WTC11 (cell line): ENCODE data around the gene ZNF362. TPM values are rescaled to one million over a fixed set of nuclear protein-coding genes. Genes with fewer than 3 reads are reported as not detected.

Experiments
- ATAC-seq: fragments of 200-7000 bp; cut with Tn5 transposase; 2 replicates; pipeline ENCODE4 v1.10.0; 2021; ENCODE audit warnings: mild to moderate bottlenecking, moderate library complexity
- CTCF ChIA-PET: fragments of 300-600 bp; sonication (Branson Sonifier 250); formaldehyde crosslinking; loops from one replicate; lab custom pipeline; 2021; ENCODE audit warnings: antibody characterized with exemption; lab: Charles Lee
- POLR2A ChIA-PET: fragments of 350-600 bp; sonication (Branson Sonifier 250); formaldehyde crosslinking; loops from one replicate; lab custom pipeline; 2021; ENCODE audit warnings: antibody characterized with exemption; lab: Charles Lee
- DNase-seq: peaks from one replicate; pipeline ENCODE4 v3.0.0; 2021; ENCODE audit warnings: low spot score
- H3K27ac Mint-ChIP-seq: 2 replicates; pipeline ENCODE4 v1.8.0; 2021; ENCODE audit warnings: mixed read lengths
- H3K27me3 Mint-ChIP-seq: 2 replicates; pipeline ENCODE4 v1.8.0; 2021; ENCODE audit warnings: low read depth, mild to moderate bottlenecking, moderate library complexity, mixed read lengths
- H3K36me3 Mint-ChIP-seq: 2 replicates; pipeline ENCODE4 v1.8.0; 2021; ENCODE audit warnings: mixed read lengths
- H3K4me1 Mint-ChIP-seq: 2 replicates; pipeline ENCODE4 v1.8.0; 2022; ENCODE audit warnings: mixed read lengths
- H3K4me3 Mint-ChIP-seq: 2 replicates; pipeline ENCODE4 v1.8.0; 2021; ENCODE audit warnings: mild to moderate bottlenecking, moderate library complexity, mixed read lengths
- H3K9me3 Mint-ChIP-seq: 2 replicates; pipeline ENCODE4 v1.8.0; 2021; ENCODE audit warnings: mixed read lengths
- ESRRA ChIP-seq: sonication (generic); formaldehyde crosslinking; IDR thresholded peaks from 2 replicates; pipeline ENCODE4 v1.8.1; 2022; ENCODE audit warnings: mild to moderate bottlenecking, missing genetic modification reagents, borderline replicate concordance
- NR2C2 ChIP-seq: sonication (generic); formaldehyde crosslinking; IDR thresholded peaks from 2 replicates; pipeline ENCODE4 v1.8.0; 2022; ENCODE audit warnings: mild to moderate bottlenecking, missing genetic modification reagents
- SP1 ChIP-seq: sonication (generic); formaldehyde crosslinking; conservative IDR thresholded peaks from 2 replicates; pipeline ENCODE4 v1.8.1; 2022; ENCODE audit warnings: missing genetic modification reagents
- TEAD4 ChIP-seq: sonication (generic); formaldehyde crosslinking; IDR thresholded peaks from 2 replicates; pipeline ENCODE4 v1.8.0; 2022; ENCODE audit warnings: mild to moderate bottlenecking, missing genetic modification reagents
- ZNF121 ChIP-seq: sonication (generic); formaldehyde crosslinking; IDR thresholded peaks from 2 replicates; pipeline ENCODE4 v1.8.0; 2023; ENCODE audit warnings: missing genetic modification reagents
- ZNF671 ChIP-seq: fragments of 250-450 bp; sonication (Bioruptor Pico); IDR thresholded peaks from 2 replicates; pipeline ENCODE4 v1.8.0; 2021; ENCODE audit warnings: mild to moderate bottlenecking
- total RNA-seq: library from RNA; stranded (reverse); gene quantifications from 3 replicates; pipeline ENCODE4 v1.2.3, GENCODE V29; 2021
- TF ChIP-seq, protein P1 (sequence below): sonication (generic); formaldehyde crosslinking; IDR thresholded peaks from 2 replicates; pipeline ENCODE4 v1.8.1; 2022; ENCODE audit warnings: low read depth, missing genetic modification reagents, borderline replicate concordance
- TF ChIP-seq, protein P2 (sequence below): fragments of 250-450 bp; sonication (Bioruptor Pico); IDR thresholded peaks from 2 replicates; pipeline ENCODE4 v1.9.0; 2021; ENCODE audit warnings: mild to moderate bottlenecking
- TF ChIP-seq, protein P3 (sequence below): fragments of 250-450 bp; sonication (Bioruptor Pico); conservative IDR thresholded peaks from 2 replicates; pipeline ENCODE4 v1.9.0; 2021; ENCODE audit warnings: mild to moderate bottlenecking
- TF ChIP-seq, protein P4 (sequence below): sonication (generic); formaldehyde crosslinking; IDR thresholded peaks from 2 replicates; pipeline ENCODE4 v1.8.1; 2022; ENCODE audit warnings: missing genetic modification reagents, borderline replicate concordance
- TF ChIP-seq, protein P5 (sequence below): sonication (generic); formaldehyde crosslinking; IDR thresholded peaks from 2 replicates; pipeline ENCODE4 v1.8.0; 2022; ENCODE audit warnings: mild to moderate bottlenecking, missing genetic modification reagents
- TF ChIP-seq, protein P6 (sequence below): fragments of 200-600 bp; IDR thresholded peaks from 2 replicates; pipeline ENCODE4 v1.8.0; 2022; ENCODE audit warnings: antibody characterized with exemption
- TF ChIP-seq, protein P7 (sequence below): sonication (generic); formaldehyde crosslinking; IDR thresholded peaks from 2 replicates; pipeline ENCODE4 v1.8.1; 2023; ENCODE audit warnings: mild to moderate bottlenecking, missing genetic modification reagents, moderate library complexity

ZNF362 gene
- total RNA-seq, 1 experiment from 2014 or later: 24.2 TPM

DNA sequence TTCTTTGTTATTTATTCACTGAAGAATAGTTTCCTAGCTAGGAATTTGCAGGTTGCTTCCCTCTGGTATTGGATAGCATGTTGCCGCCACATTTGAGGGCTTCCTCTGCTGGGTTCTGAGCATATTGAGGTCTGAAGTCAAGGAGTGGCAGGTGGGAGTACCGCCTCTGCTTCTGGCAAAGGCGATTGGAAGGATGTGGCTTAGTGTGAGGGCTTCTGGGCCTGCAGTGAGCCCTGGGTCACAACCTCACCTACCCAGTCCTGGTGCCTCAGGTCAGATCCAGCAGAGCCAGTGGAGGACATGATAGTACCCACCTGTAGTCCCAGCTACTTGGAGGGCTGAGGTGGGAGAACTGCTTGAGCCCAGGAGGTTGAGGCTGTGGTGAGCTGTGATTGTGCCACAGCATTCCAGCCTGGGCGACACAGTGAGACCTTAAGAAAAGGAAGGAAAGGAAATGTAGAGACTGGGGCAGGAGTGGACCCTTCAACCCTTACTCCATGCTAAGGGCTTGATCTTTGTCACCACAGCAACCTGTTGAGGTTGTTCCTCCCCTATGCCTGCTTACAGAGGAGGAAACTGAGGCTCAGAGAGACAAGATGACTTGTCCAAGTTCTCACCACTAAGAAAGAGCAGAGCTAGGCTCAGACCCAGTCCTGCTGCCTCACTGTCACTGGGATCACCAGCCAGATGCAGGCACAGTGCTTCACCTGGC, 41.8 kb downstream of the ZNF362 start (continued):
- TF ChIP-seq, protein P1, sequence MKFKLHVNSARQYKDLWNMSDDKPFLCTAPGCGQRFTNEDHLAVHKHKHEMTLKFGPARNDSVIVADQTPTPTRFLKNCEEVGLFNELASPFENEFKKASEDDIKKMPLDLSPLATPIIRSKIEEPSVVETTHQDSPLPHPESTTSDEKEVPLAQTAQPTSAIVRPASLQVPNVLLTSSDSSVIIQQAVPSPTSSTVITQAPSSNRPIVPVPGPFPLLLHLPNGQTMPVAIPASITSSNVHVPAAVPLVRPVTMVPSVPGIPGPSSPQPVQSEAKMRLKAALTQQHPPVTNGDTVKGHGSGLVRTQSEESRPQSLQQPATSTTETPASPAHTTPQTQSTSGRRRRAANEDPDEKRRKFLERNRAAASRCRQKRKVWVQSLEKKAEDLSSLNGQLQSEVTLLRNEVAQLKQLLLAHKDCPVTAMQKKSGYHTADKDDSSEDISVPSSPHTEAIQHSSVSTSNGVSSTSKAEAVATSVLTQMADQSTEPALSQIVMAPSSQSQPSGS: no peak
- TF ChIP-seq SP1 (CRISPR knock-in tag): no peak
- TF ChIP-seq, protein P2, sequence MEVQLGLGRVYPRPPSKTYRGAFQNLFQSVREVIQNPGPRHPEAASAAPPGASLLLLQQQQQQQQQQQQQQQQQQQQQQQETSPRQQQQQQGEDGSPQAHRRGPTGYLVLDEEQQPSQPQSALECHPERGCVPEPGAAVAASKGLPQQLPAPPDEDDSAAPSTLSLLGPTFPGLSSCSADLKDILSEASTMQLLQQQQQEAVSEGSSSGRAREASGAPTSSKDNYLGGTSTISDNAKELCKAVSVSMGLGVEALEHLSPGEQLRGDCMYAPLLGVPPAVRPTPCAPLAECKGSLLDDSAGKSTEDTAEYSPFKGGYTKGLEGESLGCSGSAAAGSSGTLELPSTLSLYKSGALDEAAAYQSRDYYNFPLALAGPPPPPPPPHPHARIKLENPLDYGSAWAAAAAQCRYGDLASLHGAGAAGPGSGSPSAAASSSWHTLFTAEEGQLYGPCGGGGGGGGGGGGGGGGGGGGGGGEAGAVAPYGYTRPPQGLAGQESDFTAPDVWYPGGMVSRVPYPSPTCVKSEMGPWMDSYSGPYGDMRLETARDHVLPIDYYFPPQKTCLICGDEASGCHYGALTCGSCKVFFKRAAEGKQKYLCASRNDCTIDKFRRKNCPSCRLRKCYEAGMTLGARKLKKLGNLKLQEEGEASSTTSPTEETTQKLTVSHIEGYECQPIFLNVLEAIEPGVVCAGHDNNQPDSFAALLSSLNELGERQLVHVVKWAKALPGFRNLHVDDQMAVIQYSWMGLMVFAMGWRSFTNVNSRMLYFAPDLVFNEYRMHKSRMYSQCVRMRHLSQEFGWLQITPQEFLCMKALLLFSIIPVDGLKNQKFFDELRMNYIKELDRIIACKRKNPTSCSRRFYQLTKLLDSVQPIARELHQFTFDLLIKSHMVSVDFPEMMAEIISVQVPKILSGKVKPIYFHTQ: no peak
- TF ChIP-seq, protein P3, sequence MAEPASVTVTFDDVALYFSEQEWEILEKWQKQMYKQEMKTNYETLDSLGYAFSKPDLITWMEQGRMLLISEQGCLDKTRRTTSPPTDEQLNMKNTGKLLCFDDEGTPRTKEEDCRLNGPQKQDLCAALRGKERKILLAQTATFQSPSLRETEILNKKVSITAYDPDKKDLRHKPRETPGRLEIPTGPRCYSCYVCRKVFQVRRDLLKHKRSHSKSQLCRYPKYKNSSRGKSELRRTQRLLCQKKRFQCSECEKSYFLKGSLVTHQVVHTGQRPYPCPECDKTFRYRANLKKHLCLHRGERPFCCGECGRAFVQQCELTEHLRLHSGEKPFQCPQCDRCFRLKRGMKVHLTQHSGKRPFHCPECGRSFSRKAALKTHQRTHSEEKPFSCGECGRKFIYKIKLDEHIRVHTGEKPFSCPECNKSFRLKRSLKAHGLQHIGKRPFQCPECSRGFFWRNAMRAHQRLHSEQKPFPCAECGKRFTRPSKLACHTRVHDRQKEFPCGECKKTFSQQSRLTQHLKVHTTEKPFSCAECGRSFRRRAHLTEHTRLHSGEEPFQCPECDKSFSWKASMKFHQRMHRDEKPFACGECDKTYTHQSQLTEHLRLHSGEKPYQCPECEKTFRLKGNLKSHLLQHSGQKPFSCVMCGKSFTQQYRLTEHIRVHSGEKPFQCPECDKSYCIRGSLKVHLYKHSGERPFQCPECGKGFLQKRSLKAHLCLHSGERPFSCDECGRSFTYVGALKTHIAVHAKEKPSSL: no peak
- TF ChIP-seq, protein P4, sequence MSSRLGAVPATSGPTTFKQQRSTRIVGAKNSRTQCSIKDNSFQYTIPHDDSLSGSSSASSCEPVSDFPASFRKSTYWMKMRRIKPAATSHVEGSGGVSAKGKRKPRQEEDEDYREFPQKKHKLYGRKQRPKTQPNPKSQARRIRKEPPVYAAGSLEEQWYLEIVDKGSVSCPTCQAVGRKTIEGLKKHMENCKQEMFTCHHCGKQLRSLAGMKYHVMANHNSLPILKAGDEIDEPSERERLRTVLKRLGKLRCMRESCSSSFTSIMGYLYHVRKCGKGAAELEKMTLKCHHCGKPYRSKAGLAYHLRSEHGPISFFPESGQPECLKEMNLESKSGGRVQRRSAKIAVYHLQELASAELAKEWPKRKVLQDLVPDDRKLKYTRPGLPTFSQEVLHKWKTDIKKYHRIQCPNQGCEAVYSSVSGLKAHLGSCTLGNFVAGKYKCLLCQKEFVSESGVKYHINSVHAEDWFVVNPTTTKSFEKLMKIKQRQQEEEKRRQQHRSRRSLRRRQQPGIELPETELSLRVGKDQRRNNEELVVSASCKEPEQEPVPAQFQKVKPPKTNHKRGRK (CRISPR knock-in tag): no peak
- TF ChIP-seq ZNF121 (CRISPR knock-in tag): no peak
- TF ChIP-seq, protein P5, sequence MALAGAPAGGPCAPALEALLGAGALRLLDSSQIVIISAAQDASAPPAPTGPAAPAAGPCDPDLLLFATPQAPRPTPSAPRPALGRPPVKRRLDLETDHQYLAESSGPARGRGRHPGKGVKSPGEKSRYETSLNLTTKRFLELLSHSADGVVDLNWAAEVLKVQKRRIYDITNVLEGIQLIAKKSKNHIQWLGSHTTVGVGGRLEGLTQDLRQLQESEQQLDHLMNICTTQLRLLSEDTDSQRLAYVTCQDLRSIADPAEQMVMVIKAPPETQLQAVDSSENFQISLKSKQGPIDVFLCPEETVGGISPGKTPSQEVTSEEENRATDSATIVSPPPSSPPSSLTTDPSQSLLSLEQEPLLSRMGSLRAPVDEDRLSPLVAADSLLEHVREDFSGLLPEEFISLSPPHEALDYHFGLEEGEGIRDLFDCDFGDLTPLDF (CRISPR knock-in tag): no peak
- TF ChIP-seq TEAD4 (CRISPR knock-in tag): no peak
- TF ChIP-seq NR2C2 (CRISPR knock-in tag): no peak

DNA sequence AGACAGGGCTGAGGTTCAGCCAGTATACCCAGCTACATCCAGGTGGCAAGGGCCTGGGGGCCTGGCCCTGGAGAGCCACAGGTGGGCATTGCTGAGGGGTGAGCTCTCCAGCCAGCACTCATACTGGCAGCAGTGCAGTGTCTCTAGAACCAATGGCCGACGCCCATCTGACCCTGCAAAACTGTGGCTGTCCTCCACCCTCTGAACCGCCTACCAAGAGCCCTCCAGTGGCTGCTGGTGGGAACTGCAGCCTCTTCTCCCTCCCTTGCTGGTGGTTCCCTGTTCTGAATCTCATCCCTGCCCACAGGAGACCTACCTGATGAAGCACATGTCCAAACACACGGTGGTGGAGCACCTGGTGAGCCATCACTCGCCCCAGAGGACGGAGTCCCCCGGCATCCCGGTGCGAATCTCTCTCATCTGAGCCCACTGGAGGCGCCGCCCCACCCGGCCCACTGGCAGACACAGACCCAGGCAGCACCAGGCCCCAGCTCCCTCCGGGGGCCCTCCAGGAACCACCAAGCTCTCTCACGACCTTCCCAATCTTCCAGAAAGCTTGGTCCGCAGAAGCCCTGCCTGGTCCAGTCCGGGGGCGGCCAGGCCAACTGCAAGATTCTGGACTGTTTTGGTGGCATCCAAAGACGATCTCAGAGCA, 42.5 kb downstream of the ZNF362 start:
- Mint-ChIP-seq H3K9me3 (peaks cover 10% of the 10 kb centered on the region; the same call in 1 of the 2 replicates), H3K36me3 (peaks cover 19% of the 10 kb centered on the region), H3K4me3 (no peak overlapping the region), H3K4me1 (peaks cover 16% of the 10 kb centered on the region), H3K27me3 (peaks cover 3% of the 10 kb centered on the region; the same call in 1 of the 2 replicates), H3K27ac (no peak overlapping the region)
- ATAC-seq (peak; percentile 77), DNase-seq (peak; percentile 87)
- CTCF ChIA-PET: interaction anchor here (0.6 to 2.6 kb wide), 18 partner anchors 15 to 179 kb away, joined by 3 to 15 read pairs (median 4); partner anchors contain the start of gene TRIM62
- TF ChIP-seq, protein P6, sequence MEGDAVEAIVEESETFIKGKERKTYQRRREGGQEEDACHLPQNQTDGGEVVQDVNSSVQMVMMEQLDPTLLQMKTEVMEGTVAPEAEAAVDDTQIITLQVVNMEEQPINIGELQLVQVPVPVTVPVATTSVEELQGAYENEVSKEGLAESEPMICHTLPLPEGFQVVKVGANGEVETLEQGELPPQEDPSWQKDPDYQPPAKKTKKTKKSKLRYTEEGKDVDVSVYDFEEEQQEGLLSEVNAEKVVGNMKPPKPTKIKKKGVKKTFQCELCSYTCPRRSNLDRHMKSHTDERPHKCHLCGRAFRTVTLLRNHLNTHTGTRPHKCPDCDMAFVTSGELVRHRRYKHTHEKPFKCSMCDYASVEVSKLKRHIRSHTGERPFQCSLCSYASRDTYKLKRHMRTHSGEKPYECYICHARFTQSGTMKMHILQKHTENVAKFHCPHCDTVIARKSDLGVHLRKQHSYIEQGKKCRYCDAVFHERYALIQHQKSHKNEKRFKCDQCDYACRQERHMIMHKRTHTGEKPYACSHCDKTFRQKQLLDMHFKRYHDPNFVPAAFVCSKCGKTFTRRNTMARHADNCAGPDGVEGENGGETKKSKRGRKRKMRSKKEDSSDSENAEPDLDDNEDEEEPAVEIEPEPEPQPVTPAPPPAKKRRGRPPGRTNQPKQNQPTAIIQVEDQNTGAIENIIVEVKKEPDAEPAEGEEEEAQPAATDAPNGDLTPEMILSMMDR: peak; percentile 93
- TF ChIP-seq, protein P7, sequence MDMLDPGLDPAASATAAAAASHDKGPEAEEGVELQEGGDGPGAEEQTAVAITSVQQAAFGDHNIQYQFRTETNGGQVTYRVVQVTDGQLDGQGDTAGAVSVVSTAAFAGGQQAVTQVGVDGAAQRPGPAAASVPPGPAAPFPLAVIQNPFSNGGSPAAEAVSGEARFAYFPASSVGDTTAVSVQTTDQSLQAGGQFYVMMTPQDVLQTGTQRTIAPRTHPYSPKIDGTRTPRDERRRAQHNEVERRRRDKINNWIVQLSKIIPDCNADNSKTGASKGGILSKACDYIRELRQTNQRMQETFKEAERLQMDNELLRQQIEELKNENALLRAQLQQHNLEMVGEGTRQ (CRISPR knock-in tag): peak; percentile 22; the same call in 1 of the 2 replicates
- TF ChIP-seq ZNF671 (CRISPR knock-in tag): no peak
- no peak for TF ChIP-seq ESRRA (CRISPR knock-in tag)
- POLR2A ChIA-PET: interaction anchor here (0.5 kb wide), 1 partner anchor 1151 kb away, joined by 4 read pairs; no protein-coding TSS in a partner anchor
